GM21515 (cell line): ENCODE data around the gene EXOC4.

Experiments
- ATAC-seq: cut with Tn5 transposase; IDR thresholded peaks from one replicate; pipeline ENCODE4 v1.9.1; 2021; ENCODE audit not compliant: unreplicated experiment

EXOC4 gene

GRCh38 chr7:134086998-134087735, 834.3 kb downstream of the EXOC4 start:
- no peak for ATAC-seq

DNA sequence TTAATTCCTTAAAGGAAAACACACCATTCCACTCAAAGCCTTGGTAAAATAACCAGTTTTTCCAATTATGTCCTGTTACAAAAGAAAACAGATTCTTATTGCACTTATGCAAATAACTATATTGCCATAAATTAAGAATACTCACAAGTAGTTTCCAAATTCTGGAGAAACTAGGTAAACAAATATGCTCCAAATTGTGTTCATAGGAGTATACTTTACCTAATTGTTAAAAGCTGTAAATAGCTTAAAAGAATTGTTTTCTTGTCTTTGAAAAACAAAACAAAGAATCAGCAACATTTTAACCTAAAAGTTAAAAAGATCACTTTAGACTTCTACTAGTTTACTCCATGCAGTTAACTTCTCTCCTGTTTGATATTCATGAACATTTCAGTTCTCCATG, 835.3 kb downstream of the EXOC4 start:
- ATAC-seq = no peak

DNA sequence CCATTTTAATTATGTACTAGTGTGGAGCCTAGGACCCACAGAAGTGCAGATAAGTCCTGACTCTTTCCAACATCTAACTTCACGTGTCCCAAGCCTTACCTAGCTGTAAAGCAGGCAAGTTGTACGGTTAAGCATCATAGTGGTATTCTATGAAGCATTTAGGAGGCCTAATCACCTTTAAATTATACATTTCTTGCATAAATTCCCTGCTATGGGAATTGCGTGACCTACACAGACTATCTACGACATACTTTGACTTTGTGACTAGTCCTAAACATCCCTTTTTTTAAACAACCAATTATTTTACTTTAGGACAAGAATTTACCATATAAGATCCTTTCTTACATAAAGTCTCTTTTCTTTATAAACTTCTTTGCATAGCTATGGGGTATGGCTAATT, 836.6 kb downstream of the EXOC4 start:
- no peak for ATAC-seq

DNA sequence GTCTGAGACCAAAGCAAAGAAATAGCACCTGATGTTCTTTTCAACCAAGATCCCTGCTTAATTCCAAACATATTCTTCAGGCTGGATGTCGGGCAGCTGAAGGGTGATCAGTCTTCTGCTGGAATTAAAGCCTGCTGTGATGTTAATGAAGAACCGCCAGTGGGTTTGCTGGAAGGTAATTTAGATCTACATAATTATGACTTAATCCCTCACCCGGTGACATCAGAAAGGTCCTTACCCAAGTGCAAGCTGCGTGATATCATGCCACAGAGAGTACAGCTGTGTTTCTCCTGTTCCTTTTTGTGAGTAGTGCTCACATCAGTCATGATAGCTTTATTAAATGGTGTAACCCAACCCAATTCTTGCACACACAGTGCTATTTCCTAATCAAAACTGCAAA, 845.2 kb downstream of the EXOC4 start:
- no peak for ATAC-seq

DNA sequence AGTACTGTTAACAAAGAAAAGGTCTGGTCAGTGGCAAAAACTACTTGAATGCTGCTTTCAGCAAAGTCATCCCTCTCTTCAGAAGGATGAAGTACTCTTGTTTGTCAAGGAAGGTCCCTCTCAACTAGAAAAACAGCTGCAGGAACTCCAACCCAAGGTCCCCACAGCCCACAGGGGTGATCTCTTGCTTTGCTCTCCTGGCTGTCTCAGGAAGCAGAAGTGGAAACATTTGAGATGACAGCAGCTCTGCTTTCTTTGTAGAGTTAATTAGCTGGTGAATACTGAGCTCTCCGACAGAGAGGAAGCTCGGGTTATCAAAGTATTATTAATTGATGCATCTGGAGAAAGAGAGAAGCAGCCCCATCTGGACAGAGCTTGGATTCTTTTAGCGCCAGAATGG, 848.8 kb downstream of the EXOC4 start:
- no peak for ATAC-seq

DNA sequence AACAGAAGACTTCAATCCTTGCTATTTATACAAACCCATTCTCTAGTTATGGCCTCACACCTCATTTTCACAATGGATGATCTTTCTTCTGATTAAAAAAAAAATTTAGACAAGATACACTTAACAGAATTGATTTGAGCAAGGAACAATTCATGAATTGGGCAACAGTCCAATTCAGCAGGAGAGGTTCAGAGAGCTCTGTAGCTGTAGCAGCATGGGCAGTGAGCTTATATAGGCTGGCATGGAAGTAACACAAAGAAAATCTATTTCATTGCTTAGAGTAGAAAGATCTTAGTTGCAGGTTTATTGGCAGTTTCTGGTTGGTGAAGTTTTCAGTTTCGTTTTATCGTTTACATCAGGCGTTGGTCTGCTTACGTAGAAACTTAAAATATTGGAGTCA, 851.3 kb downstream of the EXOC4 start:
- ATAC-seq = no peak

GRCh38 chr7:134105841-134106240, 853.0 kb downstream of the EXOC4 start:
- no peak for ATAC-seq

GRCh38 chr7:134108802-134109201, 855.9 kb downstream of the EXOC4 start:
- no peak for ATAC-seq

DNA sequence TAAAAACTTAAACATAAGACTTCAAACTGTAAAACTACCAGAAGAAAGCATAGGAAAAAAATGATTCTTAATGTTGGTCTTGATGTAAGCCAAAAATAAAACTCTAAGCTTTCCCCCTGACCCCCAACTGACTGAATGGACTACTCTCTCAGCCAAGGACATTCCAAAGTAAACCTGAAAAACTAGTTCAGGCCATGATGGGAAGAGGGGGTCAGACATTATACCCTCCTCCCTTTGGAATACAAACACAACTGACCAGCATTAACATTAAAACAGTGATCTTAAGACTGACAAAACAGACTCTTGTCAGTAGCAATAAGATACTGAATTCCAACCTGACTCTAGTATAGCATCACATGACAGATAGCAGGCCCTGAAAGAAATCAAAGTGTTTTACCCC, 860.8 kb downstream of the EXOC4 start:
- no peak for ATAC-seq

- no peak for ATAC-seq
Observed at GRCh38 chr7:134114992-134115391, 862.1 kb downstream of the EXOC4 start.
